GM19043 (cell line): ENCODE results near the gene PEX10.

Experiments
- ATAC-seq: cut with Tn5 transposase; IDR thresholded peaks from one replicate; pipeline ENCODE4 v1.9.1; 2021; ENCODE audit warnings: low read depth; ENCODE audit not compliant: unreplicated experiment

The PEX10 gene

GRCh38 chr1:2406451-2407041 is 5.8 kb downstream of the PEX10 start:
- ATAC-seq: no peak

DNA sequence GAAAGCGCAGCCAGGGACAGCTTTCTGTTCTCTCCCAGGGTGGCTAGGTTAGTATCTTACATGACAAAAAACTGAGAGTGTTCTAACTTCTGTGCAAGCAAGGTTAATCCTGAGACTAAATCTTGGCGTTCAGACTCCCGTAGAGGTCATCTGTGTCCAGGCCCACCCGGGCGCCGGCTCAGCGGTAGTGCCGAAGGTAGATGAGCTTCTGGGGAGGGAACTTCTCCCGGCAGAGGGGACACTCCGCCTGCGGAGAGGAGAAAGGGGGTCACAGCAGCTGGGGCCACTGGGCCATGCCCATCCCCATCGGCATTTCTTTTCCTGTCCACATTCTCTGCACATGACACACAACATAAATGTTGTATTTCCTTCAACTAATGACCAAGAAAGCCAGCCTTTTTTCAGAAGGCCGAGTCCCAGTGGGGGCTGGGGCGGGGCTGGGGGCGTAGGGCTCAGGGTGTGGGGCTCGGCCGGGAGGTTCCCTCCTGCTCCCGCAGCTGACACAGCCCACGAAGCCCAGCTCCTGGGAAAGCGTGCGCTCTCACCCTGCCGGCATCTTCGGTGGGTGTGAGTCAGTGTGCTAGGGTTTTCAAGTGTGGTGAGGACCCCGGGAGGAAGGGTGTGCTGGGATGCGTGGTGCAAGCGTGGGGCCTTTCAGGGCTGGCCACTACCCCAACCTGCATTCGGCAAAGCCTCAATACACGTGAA is 6.6 kb downstream of the PEX10 start:
- ATAC-seq: no peak

DNA sequence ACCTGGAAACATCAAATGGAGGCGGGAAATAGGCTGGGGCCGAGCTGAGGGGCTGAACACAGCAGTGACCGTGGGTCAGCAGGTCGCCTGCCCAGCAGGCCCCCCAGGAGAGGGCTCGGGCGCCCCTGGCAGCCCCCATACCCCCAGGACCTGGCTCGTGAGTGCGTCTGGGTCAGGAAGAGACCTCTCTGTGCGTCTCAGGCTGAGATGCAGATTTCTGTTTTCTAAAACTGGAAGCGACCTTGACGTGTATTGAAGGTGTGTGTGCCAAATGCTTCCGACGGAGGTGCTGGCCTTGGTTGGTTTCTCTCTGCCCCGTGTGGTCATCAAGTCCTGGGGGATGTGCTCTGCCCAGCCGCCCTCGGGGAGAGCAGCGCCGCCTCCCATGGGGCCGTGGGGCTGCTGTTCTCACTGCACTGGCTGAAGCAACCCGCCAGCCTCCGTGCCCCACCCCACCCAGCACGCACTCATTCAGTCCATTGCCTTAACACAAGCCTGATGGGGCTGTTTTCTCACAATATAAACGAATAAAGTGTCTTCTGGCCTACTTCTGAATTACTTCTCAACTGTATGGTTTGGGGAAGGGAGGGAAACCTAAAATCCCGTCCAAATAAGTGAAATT is 7.4 kb downstream of the PEX10 start:
- ATAC-seq: no peak

- no peak for ATAC-seq
Measured at GRCh38 chr1:2404142-2404889, 8.0 kb downstream of the PEX10 start.

DNA sequence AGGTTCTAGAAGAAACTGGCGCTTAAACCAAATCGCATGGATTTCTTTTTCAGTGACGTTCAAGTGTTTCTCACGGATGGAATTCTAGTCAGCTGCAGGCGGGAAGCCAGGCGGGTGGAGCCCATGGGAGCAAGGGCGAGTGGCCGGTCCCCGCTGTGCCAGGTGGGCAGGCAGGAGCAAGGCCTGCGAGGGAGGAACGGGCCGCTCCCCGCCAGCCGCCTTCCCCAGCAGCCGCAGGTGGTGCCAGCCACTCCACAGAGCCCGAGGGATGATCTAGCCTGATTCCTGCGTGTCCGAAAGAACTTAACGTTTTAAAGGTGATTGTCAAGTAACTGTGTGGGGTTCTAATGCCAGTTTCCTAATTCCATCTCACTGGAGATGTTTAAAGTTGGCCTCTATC is 9.1 kb downstream of the PEX10 start:
- ATAC-seq: no peak

GRCh38 chr1:2402420-2402819 is 9.9 kb downstream of the PEX10 start:
- ATAC-seq: no peak

DNA sequence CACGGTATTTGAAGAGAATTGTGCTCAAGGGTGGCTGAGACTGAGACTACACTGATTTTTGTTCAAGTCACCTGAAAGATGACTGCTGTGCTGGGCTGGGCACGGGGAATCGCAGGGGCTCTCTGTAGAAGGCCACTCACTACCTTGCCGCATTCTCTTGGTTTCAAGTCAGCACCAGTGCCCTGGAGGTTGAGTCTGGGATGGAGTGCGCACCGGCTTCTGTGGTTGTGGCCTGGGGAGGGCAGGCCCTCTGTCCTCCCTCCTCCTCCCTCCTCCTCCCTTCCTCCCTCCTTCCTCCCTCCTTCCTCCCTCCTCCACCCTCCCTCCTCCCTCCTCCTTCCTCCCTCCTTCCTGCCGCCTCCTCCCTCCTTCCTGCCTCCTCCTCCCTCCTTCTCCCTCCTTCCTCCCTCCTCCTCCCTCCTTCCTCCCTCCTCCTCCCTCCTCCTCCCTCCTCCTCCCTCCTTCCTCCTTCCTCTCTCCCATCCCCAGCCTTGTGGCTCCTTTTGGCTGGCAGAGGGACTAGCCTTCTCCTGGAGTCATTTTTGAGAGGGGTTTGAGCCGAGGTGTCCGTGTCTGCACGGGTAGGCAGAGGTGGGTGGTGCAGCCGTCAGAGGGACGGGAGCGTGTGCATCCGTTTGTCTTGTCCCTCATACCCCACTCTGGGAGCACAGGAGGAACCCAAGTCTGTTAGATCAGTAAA is 11.3 kb downstream of the PEX10 start:
- no peak for ATAC-seq

DNA sequence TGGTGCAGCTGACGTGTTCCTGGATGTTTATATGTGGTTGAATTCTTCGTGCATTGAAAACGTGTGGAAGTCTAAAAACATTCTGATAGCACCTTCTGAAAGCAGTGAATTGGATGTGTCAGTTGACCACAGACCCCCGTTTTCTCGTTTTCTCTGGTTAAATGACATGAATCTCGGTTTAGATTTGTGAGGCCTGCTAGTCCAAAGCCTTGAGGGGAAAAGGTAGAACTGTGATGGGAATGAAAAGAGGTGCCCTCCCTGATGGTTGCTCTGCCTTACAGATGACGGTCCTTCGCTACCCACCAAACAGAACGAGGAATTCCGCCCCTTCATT is 11.8 kb downstream of the PEX10 start:
- no peak for ATAC-seq

DNA sequence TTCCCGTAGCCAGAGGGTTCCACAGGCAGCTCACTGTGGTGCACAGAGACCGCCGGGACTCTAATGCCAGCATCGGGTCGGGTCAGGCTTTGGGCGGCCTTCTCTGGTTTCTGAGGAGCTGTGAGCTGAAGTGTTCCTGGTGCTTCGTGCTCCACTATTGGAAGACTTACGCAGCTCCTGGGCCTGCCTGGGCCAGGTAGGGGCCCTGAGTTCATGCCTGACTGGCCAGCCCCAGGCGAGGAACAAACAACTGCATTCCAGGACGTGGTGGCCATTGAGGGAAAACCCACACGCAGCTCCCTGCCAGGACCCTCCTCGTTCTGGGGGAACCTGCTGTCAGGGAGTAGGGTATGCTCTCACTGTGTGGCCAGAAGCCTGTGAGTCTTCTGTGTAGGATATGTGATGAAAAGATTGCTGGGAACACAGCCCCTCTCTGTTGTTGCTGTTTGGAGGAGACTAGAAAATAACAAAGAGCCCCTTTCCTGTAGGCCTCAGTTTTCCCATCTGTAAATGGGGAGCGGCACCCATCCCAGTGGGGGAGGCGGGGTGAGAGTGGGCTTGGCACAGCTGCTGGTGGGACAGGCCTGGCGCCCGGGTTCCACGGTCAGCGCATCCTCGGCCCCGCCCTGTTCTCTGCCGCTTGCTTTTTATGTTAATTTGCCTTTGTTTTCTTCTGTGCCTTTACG is 12.3 kb downstream of the PEX10 start:
- ATAC-seq: no peak

- ATAC-seq: no peak
Measured at GRCh38 chr1:2398871-2399270, 13.5 kb downstream of the PEX10 start.

DNA sequence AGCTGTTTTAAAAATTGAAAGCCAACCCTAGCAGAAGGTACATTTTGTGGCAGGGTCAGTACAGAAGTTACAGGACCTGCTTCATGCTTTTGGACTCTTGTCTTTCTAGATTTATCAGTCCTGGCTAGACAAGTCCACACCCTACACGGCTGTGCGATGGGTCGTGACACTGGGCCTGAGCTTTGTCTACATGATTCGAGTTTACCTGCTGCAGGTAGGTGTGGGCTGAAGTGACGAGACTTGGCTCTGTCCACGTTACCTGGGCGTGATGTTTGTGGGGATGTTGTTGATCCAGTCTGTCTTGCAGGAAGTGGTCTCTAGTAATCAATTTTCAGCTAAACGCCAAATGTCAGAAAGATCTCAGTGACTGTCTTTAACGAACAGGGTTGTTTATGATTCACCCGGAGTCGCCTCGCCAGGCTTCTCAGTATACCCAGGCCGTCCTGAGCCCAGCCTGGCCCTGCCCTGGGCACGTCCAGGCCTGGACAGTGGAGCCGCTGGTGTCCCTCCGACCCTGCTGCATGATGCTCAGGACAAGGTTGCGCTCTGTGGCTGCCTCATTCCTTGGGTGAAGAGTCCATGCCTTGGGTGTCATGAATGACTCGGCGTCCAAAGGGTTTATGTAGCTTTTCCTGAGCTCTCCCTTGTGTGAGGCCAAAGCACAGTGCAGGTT is 15.2 kb downstream of the PEX10 start:
- ATAC-seq: no peak

GRCh38 chr1:2396476-2396875 is 15.9 kb downstream of the PEX10 start:
- ATAC-seq: no peak

- ATAC-seq: no peak
Measured at GRCh38 chr1:2396059-2396458, 16.3 kb downstream of the PEX10 start.

GRCh38 chr1:2395245-2395644 is 17.1 kb downstream of the PEX10 start:
- no peak for ATAC-seq

GRCh38 chr1:2394761-2395160 is 17.6 kb downstream of the PEX10 start:
- ATAC-seq: no peak

DNA sequence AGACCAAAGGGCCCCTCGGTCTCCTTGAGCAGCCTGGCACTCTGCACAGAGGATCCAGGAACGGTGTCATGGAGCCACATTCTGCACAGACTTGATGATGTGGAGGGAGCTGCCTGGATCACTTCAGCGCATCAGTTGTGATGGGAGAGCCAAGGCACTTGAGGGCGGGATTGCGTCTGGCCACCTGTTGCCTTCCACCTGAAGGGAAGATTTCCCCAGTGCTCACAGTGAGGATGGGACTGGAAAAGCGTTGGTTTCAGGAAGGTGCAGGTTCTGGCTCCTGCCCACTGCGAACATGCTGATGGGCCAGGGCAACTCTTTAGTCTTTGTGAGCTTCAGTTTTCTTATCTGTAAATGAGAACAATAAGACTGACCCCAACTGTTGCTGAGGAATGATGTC is 18.1 kb downstream of the PEX10 start:
- no peak for ATAC-seq

DNA sequence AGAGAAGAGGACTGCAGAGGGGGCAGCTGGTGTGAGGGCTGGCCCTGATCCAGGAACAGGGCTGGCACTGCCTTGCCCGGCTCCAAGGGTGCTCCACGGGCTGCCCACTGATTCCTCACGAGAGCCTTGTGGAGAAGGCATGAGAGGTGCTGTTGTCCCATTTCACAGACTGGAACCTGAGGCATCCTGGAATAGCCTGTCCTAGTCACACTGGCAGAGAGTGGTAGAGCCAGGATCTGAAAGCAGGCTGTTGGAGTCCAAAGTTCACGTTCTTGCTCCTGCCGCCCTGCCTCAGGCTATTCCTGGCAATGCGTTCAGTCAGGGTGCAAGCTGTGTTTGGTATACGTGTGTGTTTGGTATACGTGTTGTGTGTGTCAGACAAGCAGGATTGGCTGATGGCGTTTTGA is 18.9 kb downstream of the PEX10 start:
- no peak for ATAC-seq

DNA sequence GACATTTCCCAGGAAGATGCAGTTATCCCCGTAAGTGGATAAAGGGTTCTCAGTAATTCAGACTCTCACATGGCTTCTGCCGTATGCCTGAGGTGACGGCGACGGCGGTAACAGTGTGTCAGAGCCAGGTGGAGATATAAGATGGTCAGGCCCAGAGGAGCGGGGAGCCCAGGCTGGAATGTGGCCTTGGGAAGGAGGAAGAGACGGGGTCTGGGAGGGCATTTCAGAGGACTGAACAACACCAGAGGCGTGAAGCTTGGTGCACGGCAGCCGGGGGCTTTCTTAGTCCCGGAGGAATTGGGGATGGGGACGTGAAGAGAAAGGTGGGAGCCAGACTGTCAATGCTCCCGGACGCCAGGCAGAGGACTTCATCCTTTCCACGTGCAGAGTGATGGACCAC is 19.7 kb downstream of the PEX10 start:
- ATAC-seq: no peak

- peak; percentile 12 for ATAC-seq
Measured at GRCh38 chr1:2391931-2392509, 20.3 kb downstream of the PEX10 start.
